Spleen (tissue), 7 donors: ENCODE data around the gene ANKRD44.

Experiments
- CTCF ChIP-seq, 11 experiments: fragments of 200-600 bp in 7 of 11; fragments of 450-650 bp in 4 of 11; sonication (generic) in 4 of 11; IDR thresholded peaks in 8 of 11; conservative IDR thresholded peaks in 3 of 11; 1 replicate in 7 of 11; 2 replicates in 4 of 11; pipeline versions ENCODE4 v1.4.0 to v1.8.0; 2016 to 2021; ENCODE audit warnings: antibody characterized with exemption in 11 of 11, inconsistent platforms in 4 of 11, mild to moderate bottlenecking in 1 of 11
- POLR2A ChIP-seq, 3 donors: fragments of 450-650 bp; IDR thresholded peaks; one replicate each; pipeline ENCODE4 v1.5.1; 2017; ENCODE audit warnings: antibody characterized with exemption in 3 of 3, mild to moderate bottlenecking in 1 of 3
- POLR2AphosphoS5 ChIP-seq, 3 donors: sonication (generic); formaldehyde crosslinking; IDR thresholded peaks; one replicate each; pipeline ENCODE4 v1.5.1; 2017; ENCODE audit warnings: antibody characterized with exemption in 3 of 3
- donor health status: DM: no; HTN: no; CAD: no; lungs with moderate emphysema.
- donor health status: DM: no; HTN: no; CAD: no.
- donor health status: DM: no; HTN: no; CAD: no.

- TF ChIP-seq CTCF (IDR thresholded peaks at IDR 0.05 in 8 of 11, conservative IDR thresholded peaks at IDR 0.05 in 3 of 11), result no peak
- TF ChIP-seq POLR2AphosphoS5 (IDR thresholded peaks at IDR 0.05), result no peak
- TF ChIP-seq POLR2A (IDR thresholded peaks at IDR 0.05), result no peak
Measured at GRCh38 chr2:197354169-197354558, 43.6 kb upstream of the ANKRD44 start.
